ENCODE measurements around the gene GDPD1.
A peak's percentile ranks its signal among the peaks of the same experiment; 100 is the strongest.
"Not testable (repeated sequence)": the region's sequence is repeated elsewhere in the genome, so short reads cannot be mapped to it uniquely, and the experiment has no call there.

The GDPD1 gene

DNA sequence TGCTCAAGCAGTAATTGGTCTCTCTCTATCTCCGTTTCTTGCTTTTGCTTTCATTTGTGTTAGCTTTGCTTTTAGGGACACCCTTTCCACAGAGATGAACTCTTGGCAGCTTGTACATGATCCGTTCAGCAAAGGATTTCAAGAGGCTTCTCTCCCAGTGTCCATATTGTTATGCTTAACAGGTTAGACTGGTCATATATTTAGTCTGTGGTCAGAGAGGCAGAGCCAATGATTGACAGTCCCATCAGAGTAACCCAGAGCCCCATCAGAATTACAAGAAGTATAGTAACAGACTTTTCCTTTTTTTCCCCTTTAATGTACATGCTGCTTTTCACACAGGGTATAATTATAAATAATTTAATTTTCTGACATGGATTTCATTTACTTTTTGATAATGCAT is 34.4 kb downstream of the GDPD1 start:
- DNase-seq (ENCODE audit: low read depth) = no peak

GRCh38 chr17:59257101-59257500 is 36.8 kb downstream of the GDPD1 start:
- no peak for DNase-seq (ENCODE audit: low read depth)

DNA sequence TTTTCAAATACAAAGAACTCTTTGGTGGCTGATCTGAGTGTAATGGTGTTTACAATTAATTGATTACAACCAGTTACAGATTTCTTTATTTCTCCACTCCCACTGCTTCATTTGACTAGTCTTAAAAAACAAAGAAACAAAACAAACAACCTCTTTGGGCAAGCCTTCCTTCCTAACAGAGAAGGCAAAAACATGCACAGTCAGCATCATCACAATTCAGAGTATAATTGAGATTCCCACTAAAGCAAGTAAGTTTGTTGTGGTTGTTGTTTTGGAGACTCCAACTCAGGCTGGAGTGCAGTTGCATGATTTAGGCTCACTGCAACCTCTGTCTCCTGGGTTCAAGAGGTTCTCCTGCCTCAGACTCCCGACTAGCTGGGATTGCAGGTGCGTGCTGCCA is 40.4 kb downstream of the GDPD1 start:
- DNase-seq (ENCODE audit: low read depth) = no peak

DNA sequence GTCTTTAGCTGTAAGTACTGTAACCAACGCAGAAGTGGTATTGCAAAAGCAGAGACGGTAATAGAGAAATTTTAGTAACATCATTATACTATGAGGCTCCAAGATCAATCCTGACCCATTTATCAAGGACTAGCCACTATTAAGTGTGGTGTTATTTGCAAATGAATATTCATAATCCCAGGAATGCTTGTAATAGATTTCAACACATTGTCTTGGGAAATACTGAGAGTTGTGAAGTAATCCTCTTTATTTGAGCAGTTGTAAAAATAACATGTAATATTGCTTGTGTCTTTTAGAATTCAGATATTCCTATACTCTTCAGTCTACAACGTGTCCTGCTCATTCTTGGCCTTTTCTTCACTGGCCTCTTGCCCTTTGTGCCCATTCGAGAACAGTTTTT is 46.4 kb downstream of the GDPD1 start:
- DNase-seq (ENCODE audit: low read depth) = no peak

DNA sequence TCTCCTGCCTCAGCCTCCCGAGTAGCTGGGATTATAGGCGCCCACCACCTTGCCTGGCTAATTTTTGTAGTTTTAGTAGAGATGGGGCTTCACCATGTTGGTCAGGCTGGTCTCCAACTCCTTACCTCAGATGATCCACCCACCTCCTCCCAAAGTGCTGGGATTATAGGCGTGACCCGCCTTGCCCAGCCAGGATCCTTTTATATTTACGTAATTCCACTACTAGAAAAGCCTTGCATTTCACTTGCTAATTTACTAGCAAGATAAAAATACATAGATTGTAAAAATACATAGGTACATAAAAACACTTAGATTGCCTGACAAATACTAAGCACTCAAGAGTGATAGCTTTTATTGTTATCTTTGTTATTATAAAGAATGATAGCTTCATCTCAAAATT is 47.5 kb downstream of the GDPD1 start:
- no peak for DNase-seq (ENCODE audit: low read depth)

- no peak for DNase-seq (ENCODE audit: low read depth)
Observed at GRCh38 chr17:59275618-59276017, 55.3 kb downstream of the GDPD1 start.

DNA sequence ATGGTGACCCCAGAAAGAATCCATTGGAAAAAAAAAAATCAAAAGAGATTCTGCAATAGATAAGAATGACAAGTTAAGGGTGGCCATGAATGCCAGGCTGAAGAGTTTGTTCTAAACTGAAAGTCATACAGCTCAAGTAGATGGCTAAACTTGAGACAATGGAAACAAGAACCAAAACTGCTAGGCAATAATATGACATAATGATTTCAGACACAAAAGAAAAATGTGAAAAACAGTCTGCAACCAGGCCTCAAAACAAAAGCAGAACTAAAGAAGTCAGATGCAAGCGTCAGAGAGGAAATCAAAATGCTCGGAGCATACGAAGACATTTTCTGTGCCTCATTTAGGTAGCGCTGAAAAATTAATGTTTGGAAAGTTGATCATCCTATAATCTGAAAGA is 56.7 kb downstream of the GDPD1 start:
- DNase-seq (ENCODE audit: low read depth) = no peak

DNA sequence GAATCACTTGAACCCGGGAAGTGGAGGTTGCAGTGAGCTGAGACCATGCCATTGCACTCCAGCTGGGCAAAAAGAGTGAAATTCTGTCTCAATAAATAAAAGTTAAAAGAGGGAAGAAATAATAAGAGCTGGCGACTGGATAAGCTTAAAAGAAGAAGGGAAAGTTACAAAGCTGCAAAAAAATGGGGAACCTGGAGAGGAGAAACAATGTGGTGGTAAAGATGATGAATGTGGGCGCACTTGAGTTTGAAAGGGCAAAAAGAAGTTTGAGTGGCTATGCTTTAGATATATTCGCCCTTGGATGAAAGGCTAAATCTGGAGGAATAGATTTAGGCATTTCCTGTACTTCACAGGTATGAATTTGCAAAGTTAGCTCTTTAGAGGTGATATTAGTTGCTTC is 58.1 kb downstream of the GDPD1 start:
- no peak for DNase-seq (ENCODE audit: low read depth)

DNA sequence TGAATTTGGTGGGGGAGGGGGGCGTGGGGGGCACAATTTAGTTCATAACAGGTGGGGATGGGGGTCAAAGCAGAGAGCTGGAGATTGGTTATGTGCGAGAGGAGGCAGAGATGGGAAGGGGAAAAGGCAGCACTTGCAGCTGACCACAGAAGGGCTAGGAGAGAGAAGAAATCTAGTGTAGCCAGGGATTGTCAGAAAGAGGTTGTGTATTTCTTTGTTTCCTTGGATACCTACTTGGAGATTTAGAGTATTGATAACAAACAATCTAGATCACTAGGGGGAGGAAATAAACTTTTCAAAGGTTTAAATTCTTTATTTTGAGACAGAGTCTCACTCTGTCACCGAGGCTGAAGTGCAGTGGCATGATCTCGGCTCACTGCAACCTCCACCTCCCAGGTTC is 64.0 kb downstream of the GDPD1 start:
- DNase-seq (ENCODE audit: low read depth) = no peak

GRCh38 chr17:59287452-59287851 is 67.1 kb downstream of the GDPD1 start:
- DNase-seq (ENCODE audit: low read depth) = peak; percentile 49

DNA sequence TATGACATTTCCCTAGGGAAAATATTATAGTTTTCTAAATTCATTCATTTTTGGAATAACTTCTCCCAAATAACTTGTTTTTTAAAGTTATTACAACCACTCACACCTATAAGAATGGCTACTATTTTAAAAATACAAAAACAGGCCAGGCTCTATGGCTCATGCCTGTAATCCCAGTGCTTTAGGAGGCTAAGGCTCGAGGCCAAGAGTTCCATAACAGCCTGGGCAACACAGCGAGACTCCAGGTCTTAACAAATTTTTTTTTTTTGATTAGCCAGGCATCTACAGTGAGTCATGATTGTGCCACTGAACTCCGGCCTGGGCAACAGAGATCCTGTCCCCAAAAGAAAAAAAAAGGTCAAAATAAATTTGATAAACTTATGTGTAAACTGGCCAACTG is 67.6 kb downstream of the GDPD1 start:
- no peak for DNase-seq (ENCODE audit: low read depth)

GRCh38 chr17:59289981-59290301 is 69.6 kb downstream of the GDPD1 start:
- no peak for DNase-seq (ENCODE audit: low read depth)

GRCh38 chr17:59290302-59290998 is 70.1 kb downstream of the GDPD1 start:
- not testable (repeated sequence) for DNase-seq (ENCODE audit: low read depth)

DNA sequence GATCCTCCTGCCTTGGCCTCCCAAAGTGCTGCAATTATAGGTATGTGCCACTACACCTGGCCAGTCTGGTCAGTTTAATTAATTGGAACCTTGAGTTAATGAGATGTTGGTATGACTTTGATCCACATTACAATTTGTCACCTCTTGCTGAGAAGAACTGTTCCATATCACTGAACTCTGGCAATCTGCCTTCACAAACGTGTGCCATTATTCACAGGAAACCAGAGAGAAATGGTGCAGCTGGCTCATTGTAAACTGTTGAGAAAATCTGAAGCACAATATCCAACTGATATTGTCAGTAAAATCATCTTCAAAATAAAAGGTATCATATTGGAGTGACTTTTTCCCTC is 71.8 kb downstream of the GDPD1 start:
- DNase-seq (ENCODE audit: low read depth) = no peak

GRCh38 chr17:59296190-59296589 is 75.9 kb downstream of the GDPD1 start:
- no peak for DNase-seq (ENCODE audit: low read depth)

- DNase-seq (ENCODE audit: low read depth) = peak; percentile 26
Observed at GRCh38 chr17:59298521-59298920, 78.2 kb downstream of the GDPD1 start.

DNA sequence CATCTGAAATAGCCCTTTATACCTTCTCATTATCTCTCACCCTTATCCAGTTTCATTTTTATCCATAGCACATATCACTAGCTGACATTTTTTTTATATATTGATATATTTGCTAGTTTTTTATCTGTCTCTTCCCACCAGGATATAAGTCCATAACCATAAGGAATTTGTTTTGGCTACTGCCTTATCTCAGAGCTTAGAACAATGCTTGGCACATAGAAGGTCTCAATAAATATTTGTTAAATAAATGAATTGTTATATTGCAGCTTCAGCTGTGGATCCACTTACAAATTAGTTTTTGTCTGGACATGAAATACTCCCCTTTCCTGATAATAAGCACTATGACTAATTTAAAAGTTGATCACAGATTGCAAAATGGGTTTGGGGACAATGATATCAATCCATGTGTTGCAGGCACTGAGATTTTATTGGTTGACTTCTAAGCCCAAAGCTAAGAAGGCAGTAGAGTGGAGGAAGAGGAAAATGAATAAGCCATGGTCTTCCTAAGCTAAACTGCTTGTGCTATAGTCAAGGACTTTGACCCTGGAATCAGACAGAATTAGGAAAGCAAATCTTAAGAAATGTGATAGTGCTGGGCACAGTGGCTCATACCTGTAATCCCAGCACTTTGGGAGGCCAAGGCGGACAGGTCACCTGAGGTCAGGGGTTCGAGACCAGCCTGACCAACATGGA is 79.2 kb downstream of the GDPD1 start:
- DNase-seq (ENCODE audit: low read depth) = no peak

GRCh38 chr17:59300941-59301340 is 80.6 kb downstream of the GDPD1 start:
- DNase-seq (ENCODE audit: low read depth) = no peak

GRCh38 chr17:59304811-59305210 is 84.5 kb downstream of the GDPD1 start:
- DNase-seq (ENCODE audit: low read depth) = no peak

DNA sequence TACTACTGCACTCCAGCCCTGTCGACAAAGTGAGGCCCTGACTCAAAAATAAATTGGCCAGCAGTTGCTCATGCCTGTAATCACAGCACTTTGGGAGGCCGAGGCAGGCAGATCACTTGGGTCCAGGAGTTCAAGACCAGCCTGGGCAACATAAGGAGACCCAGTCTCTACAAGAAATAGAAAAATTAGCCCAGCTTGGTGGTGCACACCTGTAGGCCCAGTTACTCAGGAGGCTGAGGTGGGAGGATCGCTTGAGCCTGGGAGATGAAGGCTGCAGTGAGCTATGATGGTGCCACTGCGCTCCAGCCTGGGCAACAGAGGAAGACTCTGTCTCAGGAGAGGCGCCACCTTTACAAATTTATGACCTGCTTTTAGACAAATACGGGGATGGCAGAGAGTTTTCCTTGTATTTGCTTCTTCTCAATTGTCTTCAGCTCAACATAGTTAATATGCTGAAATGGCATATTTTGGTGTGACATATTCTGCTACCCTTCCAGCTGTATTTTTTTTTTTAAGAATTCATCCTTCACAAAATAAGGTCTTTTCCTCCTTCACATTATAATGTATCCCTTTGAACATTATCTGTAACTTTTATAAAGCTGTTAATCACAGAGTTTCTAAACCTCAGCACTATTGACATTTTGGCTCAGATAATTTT is 90.1 kb downstream of the GDPD1 start:
- DNase-seq (ENCODE audit: low read depth) = no peak

DNA sequence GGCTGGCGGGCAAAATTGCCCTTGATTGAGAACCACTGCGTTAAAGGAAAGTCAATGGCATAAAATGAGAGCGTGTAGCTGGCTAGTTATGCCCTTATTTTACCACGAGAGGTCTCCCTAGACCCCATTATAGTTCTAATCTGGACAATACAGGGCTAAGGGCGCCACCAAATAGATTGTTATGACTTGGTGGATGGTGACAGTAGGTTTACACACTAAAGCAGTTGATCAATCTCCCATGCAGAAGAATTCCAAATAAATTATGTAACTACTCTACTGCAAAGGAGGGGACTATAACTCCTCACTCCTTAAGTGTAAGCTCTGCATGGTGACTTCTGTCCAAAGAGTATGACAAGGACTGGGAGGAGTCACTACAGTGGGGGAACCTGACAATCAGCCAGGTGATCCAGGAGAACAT is 90.7 kb downstream of the GDPD1 start:
- peak; percentile 43 for DNase-seq (ENCODE audit: low read depth)

DNA sequence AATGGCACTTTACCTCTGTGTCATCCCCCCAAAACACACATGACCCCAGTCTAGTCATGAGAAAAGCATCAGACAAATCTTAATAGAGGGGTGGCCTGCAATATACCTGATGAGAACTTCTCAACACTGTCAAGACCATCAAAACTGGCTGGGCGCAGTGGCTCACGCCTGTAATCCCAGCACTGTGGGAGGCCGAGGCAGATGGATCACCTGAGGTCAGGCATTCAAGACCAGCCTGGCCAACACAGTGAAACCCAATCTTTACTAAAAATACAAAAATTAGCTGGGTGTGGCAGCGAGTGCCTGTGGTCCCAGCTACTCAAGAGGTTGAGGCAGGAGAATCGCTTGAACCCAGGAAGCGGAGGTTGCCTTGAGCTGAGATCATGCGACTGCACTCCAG is 91.2 kb downstream of the GDPD1 start:
- not testable (repeated sequence) for DNase-seq (ENCODE audit: low read depth)

- DNase-seq (ENCODE audit: low read depth) = no peak
Observed at GRCh38 chr17:59315866-59316265, 95.6 kb downstream of the GDPD1 start.
